VCaP (cell line): ENCODE data around the gene UNC5C.

Experiments
- H3K27ac ChIP-seq: fragments of 450-650 bp; 2 replicates; pipeline ENCODE4 v1.5.1; 2017
- CTCF ChIP-seq: fragments of 450-650 bp; conservative IDR thresholded peaks from 2 replicates; pipeline ENCODE4 v1.5.1; 2017; ENCODE audit warnings: mild to moderate bottlenecking, moderate library complexity

UNC5C gene

GRCh38 chr4:95204267-95204844, 344.4 kb downstream of the UNC5C start:
- no peak for TF ChIP-seq CTCF
- no peak overlapping the region for H3K27ac ChIP-seq

DNA sequence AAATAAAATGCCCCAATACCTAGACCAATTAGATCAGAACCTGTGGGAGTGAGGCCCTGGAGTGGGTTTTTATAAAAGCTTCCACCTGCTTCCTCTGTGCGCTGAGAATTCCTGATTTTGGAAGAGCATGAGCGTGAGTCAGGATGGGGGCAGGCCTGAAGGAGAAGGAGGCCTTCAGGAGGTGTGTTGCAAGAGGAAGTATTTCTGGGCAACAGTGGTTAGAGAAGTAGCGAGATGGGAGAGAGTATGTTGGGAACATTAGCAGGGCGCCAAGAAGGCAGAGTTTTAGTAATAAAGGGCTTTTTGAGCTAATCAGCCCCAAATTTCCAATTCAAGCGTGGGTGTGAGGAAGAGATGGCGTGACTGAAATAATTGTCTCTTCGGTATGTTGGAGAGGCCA, 349.8 kb downstream of the UNC5C start:
- no peak for TF ChIP-seq CTCF
- no peak overlapping the region for H3K27ac ChIP-seq

DNA sequence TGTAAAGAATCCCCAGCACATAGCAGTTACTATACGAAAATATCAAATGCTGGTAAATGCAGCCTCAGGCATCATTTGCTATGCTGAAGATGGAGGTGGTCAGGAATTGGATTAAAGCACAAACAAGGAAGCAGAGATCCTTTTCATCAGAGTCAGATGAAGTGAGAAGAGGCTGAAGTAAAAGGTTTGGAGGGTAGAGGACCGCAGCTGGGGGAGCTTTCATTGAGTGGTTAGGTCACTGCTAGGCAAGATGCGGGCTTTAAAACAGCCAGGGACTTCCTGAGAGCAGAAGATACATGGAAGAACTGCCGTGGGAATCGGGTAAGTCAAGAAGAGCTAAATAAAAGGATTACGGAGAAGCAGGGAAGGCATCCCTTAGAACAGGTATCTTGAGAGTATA, 351.4 kb downstream of the UNC5C start:
- TF ChIP-seq CTCF: no peak
- no peak overlapping the region for H3K27ac ChIP-seq

DNA sequence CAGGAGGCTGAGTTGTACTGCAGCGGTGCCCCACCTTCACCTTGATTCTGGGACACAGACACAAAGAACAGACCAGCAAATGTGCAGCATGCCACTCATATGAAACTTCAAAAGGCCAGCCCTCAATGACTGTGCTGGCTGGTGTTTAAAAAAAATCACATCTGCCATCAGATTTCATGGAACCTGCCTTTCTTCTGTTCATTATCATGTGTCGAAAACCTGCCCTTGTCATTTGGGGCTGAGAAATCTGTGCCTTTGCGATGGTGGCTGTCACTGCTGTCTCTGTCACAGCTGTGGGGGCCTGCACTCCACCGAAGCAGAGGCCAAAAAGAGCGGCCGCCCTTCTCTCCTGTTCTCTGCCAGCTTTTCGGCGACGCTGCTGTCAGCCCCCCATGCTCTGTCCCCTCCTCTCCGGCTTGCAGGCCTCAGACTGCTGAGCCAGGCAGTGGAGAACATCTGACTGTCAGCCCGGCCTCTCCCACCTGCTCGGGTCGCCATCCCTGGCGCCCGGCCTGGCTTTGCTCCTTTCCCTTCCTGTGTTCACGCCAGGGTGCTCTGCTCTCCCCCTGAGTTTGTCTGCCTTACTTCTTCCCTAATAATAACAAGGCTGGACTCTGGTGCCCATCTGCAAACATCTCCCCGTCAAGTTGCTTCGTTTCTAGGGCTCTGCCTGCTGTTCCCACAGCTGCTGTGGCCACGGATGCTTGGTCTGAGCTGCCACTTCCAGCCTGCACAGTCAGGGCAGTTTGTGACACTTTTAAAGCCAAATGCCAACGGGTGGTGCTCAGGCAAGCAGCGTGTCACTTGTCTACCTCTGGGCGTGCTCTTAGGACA, 355.2 kb downstream of the UNC5C start:
- H3K27ac ChIP-seq: no peak overlapping the region
- no peak for TF ChIP-seq CTCF

DNA sequence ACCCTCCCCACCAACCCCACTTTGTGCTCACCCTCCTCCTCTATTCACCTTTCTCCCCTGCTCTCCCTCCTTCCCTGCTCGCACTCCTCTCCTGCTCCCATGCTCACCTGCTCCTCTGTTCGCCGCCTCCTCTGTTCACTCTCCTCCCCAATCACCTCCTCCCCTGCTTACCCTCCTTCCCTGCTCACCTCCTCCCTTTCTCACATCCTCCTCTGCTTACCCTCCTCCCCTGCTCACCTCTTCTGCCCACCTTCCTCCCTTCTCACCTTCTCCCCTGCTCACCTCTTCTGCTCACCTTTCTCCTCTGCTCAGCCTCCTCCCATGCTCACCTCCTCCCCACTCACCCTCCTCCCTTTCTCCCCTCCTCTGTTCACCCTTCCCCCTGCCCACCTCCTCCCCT, 357.2 kb downstream of the UNC5C start:
- TF ChIP-seq CTCF: no peak

DNA sequence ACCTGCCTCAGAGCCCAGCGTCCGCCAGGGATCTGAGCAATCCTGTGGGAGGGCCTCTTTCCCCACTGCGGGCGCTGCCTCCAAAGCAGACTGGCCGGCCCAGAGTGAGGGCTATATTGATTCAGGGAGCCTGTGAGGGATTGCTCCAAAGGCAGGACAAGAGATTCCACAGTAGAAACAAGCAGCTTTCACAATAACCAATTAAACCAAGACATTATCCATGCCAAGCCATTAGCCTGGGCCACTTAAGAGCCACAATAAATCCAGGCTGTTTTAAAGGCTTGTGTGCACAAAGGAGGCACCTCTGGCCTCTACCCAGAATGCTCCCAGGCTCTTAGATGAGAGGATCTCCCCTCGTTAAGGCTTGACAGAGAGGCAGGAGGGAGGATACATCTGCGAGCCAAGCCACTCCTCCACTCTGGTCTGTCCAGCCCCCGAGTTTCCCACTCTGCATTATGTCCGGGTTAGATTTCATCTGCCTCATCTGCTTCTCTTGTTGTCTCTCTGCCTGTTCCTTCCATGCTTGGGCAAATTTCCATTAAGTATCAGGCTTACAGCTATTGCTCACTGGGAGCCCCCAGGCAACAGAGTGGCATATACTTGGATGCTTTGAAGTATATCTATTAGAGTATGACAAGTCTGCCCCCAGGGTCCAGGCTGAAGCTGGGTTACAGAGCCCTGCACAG, 357.9 kb downstream of the UNC5C start:
- TF ChIP-seq CTCF: no peak
- peak overlapping the region; percentile 23; the same call in 1 of the 2 replicates for H3K27ac ChIP-seq

More for the DNA sequence above, 357.2 kb downstream of the UNC5C start:
- no peak overlapping the region for H3K27ac ChIP-seq

DNA sequence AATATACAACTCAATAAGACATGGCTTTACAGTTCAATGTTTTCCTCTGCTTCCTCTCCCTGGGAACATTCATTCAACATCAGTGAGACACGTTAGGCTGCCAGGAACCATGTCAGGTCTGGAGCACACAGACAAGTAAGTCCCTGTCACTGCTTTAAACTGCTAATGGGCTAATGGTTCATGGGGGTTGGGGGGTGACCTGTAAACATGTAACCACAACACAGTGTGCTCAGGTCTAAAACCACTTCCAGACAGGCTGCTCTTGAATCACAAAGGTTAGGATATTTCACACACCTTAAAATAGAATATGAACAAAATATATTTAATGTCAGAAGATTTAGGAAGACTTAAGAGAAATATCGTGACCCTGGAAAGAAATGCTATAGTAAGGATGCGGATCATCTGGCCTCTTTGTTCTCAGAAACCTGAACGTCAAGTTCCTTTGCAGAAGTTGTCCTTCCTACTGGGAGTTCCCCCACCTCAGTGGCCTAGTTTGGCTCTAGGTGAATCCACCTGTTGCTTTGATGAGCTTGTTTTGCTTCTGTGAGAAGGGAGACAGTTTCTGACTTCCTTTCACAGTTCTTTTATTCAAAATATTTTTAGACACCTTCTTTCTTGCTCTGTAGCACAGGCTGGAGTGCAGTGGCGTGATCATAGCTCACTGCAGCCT, 359.9 kb downstream of the UNC5C start:
- no peak for TF ChIP-seq CTCF
- no peak overlapping the region for H3K27ac ChIP-seq
